ENCODE data around the gene SAMD11.

SAMD11 gene

DNA sequence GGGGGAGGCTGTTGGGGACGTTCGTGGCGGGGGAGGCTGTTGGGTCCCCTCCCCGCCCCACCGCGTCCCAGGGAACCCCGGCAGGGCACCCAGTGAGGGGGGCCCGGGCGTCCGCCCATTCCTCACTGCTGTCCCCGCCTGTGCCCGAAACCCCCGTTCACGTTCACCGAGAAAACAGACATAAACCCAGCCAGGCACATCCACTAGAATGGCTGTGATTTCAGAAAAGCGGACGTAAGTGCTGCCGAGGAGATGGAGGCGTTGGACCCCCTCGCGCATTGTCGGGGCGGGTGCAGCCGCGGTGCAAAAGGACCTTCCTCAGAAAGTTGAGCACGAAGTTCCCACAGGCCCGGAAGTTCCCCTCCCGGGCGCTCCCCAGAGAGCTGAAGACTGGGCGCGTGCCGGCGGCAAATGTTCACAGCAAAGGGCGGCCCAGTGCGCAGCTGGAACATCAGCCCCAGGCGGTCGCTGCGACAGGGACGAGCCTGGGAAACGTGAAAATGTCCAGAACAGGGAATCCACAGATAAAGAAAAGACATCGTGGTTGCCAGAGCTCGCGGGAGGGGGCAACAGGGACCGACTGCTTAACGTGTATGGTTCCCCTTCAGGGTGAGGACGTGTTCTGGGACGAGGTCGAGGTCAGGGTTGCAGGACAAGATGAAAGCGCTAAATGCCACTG, 18.5 kb upstream of the SAMD11 start:
- peak; percentile 69 to 83 (median 76) for DNase-seq

DNA sequence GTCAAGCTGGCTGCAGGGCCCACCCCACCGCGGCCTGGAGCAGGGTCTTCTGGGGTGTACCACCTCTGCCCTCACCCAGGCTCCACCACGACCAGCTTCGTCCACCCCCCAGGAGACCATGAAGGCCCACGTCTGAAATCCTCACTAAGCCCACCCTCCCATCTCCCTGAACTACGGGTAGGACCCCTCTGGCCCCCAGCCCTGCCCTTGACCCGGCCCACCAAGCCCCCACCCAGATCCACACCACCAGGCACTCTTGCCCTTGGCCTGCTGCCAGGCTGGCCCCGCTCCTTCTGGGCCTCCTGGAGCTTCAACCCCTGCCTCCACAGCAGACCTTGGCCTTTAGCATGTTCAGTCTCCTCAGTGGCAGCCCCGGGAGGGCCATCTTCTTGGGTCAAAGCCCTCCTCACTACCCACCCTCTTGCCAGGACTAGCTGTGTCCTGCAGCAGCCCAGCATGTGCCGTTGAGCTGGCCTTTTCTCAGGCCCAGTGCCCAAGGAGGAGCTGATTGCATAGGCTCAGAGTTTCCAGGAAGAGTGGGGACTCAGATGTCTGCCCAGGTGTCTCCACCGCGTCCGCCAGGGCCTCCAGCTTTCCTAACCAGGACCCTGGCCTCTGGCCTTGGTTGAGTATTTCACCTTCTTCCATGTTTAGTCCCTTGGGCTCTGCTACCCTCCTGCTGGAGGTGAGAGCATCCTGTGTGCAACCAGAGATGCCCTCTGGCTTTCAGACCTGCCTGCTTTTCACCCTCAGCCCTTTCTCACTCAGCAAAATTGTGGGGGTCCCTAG, 17.7 kb upstream of the SAMD11 start:
- DNase-seq: no peak

DNA sequence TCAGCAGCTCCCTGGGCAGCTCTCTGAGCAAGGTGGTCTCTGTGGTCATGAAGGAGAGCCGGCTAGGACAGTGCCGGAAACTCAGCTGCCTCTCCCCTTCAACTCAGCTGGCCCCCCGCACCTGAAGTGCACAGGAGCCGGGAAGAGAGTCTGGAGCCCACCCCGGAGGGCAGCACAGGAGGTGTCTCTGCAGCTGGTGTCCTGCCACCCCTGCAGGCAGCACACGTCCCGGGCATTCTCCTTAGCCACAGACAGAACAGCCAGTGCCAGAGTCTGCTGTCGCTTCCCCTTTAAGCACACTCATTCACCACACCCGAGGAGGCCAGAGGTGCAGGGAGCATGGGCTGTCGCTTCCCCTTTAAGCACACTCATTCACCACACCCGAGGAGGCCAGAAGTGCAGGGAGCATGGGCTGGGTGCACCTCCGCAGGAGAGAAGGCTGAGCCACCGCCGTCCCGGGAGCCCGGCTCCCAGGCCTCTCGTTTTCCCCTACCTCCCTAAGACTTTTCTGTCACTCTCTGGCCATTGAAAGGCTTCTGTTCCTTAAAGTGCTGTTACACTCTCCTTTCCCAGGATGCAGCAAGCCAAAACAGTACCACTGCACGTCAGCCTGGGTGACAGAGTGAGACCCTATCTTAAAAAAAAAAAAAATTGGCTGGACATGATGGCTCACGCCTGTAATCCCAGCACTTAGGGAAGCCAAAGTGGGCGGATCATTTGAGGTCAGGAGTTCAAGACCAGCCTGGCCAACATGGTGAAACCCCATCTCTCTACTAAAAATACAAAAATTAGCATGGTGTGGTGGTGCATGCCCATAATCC, 16.9 kb upstream of the SAMD11 start:
- DNase-seq: peak; percentile 77 to 90 (median 88)

DNA sequence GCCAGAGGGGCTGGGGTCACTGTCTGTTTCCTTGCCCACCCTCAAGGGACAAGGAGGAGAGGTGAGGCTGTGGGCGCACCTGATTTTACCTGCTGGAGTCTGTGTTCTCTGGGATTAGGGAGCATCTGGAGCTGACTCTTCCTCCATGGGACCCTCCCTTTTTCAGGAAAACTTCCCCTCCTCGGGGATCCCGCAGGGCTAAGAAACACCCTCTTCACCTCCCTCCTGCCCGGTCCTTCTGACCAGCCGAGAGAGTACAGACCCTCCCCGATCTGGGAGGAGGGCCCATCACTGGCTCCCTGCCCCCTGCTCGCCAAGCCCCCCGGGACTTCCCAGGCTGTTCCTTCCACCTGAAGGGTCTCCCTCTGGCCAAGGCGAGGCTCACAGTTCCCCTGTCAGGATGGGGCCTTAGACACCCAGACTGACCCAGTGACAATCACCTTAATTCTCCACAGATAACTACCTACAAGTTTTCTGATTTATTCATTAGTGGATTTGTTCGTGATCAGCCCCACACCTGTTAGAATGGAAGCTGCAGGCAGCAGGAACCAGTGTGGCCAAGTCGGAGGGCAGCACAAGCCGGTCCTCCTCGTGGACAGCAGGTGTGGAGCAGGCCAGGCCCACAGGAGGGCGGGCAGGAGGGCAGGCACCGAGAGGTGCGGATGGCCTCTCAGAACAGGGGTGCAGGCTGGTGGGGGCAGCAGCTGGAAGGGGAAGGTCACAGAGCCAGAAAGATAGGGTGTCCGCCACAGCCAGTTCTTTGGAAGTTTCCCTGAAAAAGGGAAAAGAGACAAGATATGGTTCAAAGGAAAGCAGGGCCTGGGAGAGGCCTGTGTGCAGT, 15.9 kb upstream of the SAMD11 start:
- DNase-seq: no peak

DNA sequence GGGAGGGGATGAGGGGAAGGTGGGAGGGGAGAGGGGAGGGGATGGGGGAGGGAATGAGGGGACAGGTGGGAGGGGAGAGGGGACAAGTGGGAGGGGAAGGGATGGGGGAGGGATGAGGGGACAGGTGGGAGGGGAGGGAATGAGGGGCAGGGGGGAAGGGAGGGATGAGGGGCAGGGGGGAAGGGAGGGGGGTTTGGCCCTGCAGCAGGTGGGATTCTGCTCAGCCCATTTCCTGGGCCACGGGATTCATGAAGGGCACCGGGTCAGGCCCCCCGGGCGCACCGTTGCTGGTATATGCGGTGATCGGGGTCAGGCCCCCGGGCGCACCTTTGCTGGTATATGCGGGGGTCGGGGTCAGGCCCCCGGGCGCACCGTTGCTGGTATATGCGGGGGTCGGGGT, 15.1 kb upstream of the SAMD11 start:
- no peak for DNase-seq

DNA sequence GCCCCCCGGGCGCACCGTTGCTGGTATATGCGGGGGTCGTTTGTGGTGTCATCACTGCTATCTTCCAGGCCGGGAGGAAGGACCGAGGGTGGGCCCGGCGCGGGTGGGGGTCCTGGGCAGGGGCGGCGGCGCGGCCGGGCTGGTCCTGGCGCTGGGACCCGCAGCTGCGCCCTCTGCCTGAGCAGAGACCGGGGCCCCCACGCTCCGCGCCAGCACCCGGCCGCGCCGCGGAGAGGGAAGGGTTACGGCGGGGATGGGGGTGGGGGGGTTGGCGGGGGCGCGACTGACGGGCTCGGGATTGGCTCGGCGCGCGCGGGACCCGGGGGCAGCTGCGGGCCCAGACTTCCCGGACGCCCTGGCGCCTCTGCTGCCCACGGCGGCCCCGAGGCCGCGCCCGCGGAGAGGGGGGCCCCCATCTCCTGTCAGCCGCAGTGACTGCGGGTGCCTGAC, 13.8 kb upstream of the SAMD11 start:
- no peak for DNase-seq

DNA sequence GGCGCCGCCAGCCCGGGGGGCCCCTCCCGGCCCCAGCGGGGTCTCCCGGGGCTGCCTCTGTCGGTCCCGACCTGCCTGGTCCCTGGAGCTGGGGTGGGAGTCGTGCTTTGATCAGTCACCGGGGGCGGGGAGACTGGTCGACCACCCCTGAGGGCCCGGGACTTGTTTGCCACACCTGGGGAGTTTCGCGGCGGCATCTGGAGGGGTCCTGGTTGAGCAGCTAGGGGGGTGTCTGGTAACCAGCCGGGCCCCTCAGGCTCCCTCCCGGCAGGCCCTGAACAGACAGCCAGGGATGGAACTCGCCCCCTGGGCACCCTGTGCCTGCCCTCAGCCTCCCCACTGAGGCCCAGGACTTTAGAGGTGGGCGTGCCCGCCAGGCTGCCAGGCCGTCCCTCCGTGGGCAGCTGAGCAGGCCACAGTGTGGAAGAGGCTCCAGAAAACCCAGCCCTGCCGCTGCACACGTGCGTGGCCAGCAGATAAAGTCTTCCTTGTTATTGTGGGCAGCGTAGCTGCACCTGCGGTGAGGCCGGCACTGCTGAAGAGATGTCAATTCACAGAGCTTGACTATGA, 13.3 kb upstream of the SAMD11 start:
- no peak for DNase-seq

DNA sequence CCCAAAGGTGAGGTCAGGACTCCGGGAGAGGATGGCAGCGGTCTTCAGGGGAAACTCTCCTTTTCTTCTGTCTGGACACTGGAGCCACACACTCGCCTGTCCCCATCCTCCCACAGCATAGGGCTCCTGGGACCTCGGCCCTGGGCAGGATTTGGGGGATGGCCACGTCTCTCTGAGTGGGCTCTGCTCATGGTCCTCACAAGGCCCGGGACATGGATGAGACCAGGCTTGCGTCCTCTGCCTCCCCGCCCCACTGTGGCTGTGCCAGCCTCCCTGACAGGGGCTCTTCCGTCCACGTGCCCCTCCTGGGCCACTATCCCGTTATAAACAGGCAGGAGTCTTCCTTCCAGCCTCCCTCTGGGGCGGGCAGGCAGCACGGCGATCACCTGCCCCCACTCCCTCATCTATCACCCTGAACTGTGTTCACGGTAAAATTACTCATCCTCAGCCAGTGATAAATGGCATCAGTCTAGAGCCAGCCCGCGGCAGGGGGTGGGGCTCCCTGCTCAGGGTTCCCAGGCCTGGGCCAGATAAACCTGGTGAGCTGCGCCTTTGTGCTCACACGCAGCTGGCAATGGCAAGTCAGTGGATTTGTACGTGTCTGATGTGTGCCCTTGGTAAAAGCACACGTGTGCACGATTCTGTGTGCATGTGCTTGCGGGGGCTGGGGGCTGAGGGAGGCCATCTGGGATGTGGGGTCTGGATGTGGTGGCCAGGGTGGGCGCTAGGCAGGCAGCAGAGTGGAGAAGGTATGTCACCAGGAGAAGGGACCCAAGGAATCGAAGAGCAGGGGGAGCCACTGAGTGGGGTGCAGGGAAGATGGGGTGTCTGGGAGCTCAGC, 12.6 kb upstream of the SAMD11 start:
- DNase-seq: no peak

DNA sequence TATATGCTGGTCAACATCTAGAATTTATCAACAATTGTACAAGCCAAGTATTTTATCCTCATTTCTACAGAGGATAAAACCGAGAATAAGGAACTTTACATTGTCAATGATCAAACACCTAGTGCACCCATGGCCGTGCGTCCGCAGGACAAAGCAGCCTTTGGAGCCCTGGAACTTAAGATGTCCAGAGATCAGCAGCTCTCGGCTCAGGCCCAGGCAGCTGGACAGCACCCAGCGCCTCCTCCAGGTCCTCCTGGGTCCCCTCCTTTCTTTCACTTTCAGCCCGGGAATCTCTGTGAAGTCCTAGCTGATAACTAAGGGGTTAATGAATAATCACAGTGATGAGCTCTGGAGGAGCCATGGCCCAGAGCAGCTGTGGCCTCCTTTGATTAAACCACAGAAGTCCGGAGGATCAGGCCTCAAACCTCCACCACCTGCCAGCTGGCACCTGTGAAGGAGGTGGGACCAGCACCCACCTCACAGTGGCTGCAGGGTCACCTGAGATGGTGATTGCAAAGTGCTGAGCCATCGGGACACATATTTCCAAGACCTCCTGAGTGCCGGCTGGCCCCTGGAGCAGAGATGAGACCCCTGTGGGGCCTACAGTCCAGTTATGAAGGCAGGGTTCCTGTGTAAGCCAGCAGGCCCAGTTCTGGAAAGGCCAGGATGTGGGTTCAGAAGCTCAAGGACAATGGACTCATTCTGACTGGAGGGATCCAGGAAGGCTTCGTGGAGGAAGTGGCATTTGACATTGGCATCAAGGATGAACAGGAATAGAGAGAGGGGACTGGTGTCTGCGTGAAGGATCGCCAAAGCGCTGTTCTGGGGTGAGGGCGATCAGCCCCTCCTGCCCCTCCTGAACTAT, 11.6 kb upstream of the SAMD11 start:
- DNase-seq: no peak

DNA sequence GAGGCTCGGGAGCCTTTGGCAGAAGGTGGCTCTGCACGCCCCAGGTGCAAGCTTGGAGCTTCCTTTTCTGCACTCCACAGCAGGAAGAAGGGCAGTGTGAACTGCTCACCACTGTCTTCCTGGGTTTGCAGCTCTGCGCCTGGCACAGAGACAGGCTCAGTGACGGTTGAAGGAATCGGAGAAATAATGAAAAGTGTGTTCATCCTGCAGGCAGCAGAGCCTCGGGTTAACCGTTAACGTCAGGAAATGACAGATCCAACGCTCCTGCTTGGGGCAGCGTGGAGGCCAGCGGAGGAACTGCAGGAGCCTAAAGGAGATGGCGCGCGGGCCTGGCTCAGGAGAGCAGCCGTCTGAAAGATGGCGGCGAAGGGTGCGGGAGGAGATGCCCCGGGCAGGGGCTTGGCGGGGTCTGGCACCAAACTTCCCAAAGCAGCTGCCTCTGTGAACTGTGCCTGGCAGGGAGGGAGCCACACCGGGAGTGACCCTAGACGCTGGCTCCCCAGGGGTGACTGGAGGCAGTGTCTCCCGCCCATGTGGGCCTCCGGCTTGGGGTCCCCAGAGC, 10.9 kb upstream of the SAMD11 start:
- DNase-seq: peak; percentile 49 to 66 (median 50)

DNA sequence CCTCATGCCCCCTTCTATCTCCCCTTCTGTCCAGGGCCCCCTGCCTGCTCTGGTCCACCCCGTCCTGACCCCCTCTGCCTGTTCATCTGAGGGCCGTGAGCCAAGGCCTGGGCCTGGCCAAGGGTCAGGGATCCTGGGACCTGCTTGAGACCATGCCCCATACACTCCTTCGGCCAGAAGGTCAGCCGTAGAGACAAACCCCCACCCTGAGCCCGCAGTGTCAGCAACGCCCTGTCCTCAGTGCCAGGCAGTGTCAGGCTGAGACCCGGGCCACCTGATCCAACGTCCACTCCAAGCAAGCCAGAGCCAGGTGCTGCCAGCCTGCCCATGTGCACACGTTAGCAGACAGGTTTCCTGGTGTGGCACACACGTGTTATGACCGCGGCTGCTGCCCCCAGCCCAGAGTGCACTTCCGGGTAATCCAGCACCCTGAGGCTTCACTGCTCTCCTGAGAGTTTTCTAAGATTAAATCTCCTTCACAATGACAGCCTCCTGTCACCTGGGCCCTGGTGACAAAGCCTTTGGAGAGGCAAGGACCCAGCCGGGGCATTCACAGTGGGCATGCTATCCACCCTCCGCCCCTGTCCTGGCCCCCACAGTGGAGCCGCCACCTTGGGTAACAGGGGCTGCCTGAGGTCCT, 10.1 kb upstream of the SAMD11 start:
- no peak for DNase-seq

DNA sequence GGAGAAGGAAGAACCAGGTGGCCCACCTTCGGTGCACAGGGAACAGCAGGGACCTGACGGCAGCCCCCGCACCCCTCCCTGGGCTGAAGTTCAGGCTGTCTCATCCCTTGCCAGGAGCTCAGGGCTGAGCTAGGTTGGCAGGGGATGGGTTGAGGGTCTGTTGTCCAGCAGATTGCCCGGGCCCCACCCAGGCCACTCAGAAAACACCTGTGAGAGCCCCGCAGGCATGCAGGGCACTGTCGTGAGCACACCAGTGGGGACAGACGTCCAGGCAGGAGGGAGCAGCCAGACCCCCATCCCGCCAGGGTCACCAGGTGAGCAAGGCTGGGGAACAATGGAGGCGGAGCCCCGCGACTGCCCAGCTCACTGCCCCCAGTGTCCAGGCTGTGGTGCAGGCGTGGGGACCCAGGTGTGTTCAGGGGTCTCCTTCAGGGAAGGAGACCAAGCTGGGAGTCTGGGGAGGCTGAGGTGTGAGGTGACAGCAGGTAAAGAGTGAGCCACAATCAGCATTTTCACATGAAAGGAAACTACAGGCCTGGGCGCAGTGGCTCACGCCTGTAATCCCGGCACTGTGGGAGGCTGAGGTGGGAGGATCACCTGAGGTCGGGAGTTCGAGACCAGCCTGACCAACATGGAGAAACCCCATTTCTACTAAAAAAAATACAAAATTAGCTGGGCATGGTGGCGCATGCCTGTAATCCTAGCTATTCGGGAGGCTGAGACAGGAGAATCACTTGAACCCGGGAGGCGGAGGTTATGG, 9.4 kb upstream of the SAMD11 start:
- no peak for DNase-seq

DNA sequence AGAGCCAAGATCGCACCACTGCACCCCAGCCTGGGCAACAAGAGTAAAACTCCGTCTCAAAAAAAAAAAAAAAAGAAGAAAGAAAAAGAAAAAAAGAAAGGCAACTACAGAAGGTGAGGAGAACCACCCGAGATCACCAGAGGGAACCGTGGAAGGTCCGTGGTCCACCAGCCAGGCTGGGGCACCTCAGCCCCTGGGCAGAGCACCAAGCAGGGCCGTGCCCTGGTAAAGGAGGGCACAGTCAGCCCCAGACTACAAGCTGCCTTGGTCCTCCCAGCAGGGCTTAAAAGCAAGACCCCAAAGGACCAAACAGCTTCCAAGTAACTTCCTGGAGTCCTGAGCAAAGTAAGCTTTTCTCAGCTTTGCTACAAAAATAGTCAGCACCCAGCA, 8.8 kb upstream of the SAMD11 start:
- no peak for DNase-seq

DNA sequence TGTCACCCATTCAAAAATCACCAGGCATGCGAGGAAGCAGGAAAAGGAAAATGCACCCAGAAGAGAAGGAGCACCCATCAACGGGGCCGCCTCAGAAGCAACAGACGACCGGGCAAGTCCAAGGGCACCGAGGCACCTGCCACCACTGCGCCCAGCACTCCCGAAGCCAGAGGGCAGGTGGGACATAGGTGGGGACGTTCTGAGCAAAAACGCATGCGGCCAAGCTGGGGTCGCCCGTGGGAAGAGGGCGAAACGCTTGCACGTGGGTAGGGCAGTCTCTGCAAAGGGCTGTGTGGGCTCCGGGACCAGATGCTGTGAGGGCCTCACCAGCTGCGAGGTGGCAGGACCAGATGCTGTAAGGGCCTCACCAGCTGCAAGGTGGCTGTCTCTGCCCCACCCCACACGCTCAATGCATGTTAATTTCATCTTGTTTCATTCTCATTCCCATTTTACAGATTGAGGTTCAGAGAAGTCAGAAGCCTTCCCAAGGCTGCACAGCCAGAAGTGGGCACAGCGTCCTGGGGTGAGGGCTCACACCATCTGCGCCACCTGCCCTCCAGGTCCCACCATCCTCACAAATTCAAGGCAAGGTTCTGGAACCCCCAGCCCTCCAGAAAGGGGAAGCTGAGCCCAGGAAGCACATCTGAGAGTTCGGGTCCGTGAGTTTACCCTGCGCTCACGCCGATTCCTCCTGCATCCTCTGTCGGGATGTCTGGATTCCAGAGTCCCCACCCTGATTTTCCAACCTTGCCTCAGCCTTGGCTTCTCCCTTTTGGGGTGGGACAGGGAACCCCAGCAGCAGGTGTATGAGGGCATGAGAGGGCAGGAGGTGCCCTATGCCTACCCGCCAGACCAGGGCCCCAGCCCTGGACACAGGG, 8.2 kb upstream of the SAMD11 start:
- no peak for DNase-seq

DNA sequence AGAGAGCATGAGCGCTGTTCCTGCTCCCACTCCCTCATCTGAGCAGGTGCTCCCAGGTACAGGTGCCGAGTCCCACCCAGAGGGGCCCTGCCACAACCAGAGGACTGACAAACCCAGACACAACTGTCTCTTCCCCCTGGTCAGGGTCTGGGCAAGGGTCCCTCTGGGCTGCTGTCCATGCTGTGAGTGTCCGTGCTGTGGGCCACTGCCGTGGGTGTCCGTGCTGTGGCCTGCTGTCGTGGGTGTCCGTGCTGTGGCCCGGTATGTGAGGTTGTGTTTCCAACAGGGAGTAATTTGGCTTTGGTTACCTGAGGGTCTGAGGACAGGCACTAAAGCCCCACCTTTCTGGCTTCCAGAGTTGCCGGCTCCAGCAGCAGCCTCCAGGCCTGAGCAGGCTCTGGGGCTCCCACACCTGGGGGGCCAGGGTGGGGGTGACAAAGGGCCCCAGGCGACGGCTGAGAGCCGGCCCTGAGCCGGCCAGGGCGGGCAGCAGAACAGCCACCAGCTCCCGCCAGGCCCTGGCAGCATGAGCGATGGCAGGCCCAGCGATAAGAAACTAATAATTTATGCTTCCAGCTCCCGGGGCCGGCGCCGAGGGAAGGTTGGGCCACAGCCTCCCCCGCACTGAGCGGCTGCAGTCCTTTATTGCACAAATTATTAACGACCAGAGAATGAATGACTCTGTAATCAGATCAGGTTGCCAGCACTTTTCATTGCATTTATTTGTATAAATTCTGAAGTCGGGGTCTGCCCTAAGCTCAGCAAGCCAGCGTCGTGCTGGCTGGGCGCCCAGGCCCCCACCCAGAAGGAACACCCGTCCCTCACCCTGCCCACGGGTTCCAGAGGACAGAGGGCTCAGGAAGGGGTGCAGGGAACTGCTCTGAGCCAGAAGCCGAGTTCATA, 7.3 kb upstream of the SAMD11 start:
- DNase-seq: peak in 2 of 3 donors; percentile 35 to 45

DNA sequence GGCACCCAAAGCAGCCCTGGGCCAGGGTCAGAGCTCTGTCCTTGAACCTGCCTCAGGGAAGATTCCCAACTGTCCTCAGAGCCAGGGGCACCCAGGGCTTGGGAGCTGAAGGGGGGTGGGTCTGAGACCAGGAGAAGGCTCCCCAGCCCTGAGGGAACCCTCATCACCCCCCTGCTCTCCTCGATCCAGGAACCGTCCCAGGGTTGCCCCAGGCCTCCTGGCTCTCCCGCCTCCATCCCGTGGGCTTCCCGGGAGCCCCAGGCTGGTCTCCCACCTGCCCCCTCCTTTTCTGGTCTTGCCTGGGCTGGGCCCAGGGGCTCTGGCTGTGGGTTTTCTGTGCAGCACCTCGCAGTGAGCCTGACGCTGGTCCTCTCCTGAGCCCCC, 6.7 kb upstream of the SAMD11 start:
- DNase-seq: no peak

Data from suppressor macrophage treated with lipopolysaccharide for 1 hour (primary cell).